Amniotic epithelial cell (primary cell): ENCODE measurements around the gene ZC3H12C.
A peak's percentile ranks its signal among the peaks of the same experiment; 100 is the strongest.

Experiments used
- DNase-seq: peaks from one replicate; pipeline ENCODE4 v3.0.0-alpha.2; 2010; ENCODE audit warnings: low read depth

ZC3H12C gene

DNA sequence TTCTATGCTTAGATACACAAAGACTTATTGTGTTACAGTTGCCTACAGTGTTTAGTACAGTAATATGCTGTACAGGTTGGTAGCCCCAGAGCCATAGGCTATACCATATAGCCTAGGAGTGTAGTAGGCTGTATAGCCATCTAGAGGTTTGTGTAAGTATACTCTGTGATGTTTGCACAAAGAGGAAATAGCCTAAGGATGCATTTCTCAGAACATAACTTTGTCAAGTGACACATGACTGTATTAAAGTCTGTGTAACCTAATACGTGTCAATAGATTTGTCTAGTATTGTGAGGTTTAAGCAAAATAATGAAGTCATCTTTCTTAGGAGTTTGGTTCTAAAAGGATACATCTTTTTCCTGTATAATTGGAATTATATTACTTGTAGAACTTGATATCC, 5.5 kb downstream of the ZC3H12C start:
- no peak for DNase-seq

GRCh38 chr11:110100476-110101240, 7.5 kb downstream of the ZC3H12C start:
- no peak for DNase-seq

GRCh38 chr11:110106713-110107274, 13.6 kb downstream of the ZC3H12C start:
- DNase-seq: no peak

DNA sequence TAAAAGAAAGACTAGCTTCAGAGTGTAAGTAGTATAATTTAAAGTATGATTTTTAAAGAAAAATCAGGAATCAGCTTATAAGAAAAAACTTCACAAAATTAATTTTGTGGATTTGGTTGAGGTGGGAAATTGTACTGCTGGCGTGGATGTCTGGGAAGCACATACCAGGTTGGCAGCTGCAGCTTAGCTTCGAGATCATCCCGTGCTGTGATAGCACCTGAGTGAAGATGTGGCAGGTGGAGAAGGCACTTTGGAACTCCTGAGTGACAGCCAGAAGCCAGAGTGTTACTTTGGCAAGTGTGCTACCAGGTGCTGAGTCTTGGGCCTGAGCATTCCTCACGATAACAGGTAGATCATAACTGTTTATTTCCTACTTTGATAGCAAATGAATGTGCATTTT, 17.7 kb downstream of the ZC3H12C start:
- no peak for DNase-seq

DNA sequence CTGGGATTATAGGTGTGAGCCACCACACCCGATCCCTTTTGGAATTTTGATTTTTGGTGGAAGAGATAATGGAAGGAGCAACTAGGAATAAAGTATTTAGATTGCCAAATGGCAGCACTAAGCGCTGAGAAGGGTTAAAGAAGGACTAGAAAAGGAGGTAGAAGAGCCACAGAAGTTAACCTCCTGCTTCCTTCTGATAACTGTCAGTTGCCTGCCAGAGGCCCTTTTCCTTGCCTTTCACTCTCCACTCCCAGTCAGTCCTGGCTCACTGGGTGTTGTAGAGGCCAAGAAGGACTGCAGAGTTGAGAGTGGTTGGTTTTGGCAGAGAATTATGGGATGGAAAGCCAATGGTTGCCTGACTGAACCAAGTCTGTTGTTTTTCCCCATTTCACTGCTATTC, 19.3 kb downstream of the ZC3H12C start:
- DNase-seq: no peak

DNA sequence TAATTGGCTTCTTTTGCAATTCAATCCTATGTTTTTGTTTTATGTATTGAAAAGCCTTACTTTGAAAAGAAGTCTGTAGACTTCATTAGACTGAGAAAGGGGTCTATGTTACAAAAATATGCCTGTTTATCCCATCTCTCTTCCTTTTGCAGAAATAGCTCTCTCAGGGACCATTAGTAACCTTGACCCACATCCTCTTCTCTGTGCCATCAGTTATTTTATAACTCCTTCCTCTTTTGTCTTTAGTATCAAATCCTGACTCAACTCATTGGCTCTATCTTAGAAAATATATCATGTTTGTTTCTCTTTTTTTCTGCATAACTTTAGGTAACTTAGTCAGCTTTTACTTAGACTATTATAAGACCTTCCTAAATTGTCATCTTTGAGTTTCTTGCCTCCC, 20.3 kb downstream of the ZC3H12C start:
- no peak for DNase-seq

DNA sequence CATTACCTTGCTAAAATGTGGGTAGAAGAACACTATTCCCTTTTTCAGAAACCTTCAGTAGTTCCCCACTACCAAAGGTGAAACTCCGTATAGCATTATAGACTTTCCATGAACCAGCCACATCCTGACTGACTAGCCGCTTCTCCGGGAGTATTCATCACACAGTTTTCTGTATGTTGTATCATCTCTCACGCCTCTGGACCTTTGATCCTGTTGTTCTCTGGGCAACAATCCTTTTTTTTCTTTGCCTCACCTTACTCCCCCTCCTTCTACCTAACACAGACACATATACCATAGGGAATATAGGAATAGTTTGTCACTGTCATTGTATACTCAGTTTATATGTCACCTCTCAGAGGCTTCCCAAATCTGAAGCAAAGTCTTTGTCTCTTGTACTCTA, 20.8 kb downstream of the ZC3H12C start:
- DNase-seq: no peak

- DNase-seq: no peak
Observed at GRCh38 chr11:110119317-110119716, 26.1 kb downstream of the ZC3H12C start.

DNA sequence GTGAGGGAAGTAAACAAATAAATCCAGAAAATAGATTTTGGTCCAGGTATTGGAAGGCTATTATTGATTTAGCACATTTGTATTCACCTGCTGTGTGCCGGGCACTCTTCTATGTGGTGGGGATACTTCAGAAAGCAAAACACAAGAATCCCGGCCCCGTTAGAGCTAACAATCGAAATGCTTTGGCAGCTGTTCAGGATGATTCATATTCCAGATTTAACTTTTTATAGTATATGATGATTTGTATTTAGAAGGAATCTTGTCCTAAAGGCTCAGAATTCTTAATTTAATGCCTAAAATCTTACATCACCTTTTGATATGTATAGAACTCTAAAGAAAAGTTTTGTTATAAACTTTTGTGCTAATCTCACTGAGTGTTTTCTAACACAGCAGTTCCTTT, 28.0 kb downstream of the ZC3H12C start:
- peak; percentile 46 for DNase-seq

DNA sequence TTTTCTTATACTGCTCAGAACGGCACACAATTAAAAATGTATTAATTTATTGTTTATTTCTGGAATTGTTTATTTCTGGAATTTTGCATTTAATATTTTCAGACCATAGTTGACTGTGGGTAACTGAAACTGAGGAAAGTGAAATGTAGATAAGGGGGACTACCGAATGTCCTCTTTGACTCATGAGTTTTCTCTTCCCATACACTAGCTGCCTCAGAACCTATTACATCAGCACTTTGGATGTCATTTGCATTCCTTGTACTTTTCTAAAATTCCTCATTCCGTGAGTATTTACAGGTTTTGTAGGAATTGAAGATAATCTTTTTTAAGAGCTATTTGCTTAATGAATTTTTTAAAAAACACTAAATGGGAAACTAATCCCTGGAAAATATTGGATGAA, 29.8 kb downstream of the ZC3H12C start:
- DNase-seq: peak; percentile 78

DNA sequence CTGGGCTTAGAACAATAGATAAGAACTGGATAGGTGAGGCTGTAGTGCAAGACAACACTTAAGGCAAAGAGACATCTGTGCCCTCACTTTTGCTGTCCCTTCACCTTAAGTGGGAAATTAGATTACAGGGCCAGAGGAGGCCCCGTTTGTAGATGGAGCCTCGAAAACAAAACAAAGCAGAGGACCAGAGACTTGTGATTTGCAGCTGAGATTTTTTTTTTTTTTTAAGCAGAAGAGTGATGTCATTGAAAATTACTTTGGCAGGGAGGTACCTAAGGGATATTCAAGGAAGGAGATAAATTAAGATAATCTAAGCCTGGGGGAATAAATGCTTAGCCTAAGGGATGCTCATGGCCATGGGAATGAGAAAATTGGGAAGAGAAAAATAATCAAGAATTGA, 31.4 kb downstream of the ZC3H12C start:
- DNase-seq: no peak

GRCh38 chr11:110125632-110126031, 32.4 kb downstream of the ZC3H12C start:
- peak; percentile 98 for DNase-seq

GRCh38 chr11:110126936-110127335, 33.7 kb downstream of the ZC3H12C start:
- DNase-seq: peak; percentile 64

DNA sequence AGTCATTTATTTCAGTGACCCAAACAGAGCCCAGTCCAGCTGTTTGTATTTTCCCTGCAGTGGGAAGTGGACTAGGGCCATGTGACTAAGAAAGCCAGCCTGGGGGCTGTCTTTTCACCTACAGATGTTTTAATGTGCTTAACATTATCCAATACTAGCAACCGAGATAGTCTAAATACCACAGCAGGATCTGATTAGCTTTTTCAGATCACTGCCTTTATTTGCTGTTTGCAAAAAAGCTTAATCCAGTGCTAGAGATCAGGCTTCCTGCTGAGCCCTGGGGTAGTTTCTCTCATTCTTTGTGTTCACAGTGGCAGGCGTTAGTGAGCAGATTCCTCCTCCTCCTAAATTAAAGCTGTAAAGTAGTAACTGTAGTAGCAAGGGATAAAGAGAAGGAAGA, 35.0 kb downstream of the ZC3H12C start:
- no peak for DNase-seq

DNA sequence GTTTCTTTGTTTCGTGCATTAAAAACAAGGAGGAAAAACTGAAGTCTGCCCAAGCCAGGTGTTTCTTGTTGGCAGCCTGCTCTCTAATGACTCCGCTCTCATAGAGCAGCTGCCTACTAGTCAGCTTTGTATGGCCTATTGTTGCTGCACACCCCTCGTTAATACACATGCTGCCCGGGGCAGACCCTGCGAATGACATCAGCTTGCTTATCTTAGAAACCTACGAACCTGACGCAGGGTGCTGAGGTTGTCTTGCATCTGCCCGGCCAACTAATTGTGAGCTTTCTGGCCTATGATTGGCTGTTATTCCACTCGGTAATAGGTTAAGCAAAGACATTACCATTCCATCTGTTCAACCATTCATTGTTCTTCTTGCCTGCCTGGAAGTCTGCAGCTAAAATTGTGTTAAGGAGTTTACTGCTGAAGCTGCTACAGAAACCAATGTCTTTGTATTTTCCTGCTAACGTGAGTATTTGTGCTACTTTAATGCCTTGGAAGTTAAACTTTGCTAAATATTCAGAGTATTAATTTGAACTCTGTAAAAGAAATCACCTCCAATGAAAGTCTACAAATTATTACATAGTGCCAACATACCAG, 37.5 kb downstream of the ZC3H12C start:
- DNase-seq: no peak

DNA sequence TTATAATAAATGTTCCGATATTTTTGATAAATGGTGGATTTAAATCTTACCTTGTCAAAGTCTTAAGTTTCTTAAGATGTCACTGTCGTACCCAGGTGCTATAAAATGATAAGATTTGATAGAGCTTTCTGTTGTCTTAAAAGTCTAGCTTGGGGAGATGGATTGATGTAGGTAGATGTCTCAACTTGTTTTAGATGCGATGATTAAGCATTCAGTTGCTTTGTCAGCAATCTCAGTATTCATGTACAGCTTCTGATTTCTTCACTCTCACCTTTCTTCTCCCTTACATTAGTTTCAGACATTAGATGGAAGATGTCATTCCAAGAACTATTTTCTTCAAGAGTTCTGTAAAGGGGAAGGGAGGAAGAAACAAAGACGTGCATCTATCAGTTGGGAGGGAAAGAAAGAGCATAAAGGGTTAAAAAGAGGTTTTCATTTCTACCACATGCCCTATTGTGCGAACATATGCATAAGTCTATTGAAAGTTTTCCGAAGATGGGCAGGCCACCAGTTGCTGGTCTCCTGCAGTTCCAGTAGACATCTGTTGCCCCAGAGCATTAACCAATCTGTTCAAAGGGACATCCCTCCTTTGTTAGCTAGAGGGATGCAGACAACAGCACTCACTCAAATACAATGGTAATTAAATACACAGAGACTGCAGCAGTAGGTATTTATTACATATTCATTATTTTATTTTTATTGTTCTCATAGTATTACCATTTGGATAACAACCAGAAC, 38.4 kb downstream of the ZC3H12C start:
- DNase-seq: no peak

GRCh38 chr11:110133160-110133559, 40.0 kb downstream of the ZC3H12C start:
- DNase-seq: no peak

- DNase-seq: no peak
Observed at GRCh38 chr11:110134110-110134509, 40.9 kb downstream of the ZC3H12C start.

DNA sequence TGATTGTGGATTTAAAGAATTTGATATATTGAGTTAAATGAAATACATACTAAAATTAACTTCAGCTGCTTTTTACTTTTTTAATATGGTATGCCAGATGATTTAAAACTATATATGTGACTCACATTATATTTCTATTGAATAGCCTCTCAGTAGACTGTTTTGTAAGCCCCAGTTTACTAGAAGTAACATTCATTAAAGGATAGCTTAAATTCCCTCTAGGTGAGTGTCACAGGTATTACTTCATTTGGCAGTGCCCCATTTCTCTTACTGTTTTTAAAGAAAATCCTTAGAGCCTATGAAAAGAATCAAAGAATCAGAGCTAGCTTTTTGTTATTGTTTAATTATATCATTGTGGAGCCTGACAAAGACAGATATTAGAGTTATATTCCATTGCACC, 48.6 kb downstream of the ZC3H12C start:
- DNase-seq: no peak

DNA sequence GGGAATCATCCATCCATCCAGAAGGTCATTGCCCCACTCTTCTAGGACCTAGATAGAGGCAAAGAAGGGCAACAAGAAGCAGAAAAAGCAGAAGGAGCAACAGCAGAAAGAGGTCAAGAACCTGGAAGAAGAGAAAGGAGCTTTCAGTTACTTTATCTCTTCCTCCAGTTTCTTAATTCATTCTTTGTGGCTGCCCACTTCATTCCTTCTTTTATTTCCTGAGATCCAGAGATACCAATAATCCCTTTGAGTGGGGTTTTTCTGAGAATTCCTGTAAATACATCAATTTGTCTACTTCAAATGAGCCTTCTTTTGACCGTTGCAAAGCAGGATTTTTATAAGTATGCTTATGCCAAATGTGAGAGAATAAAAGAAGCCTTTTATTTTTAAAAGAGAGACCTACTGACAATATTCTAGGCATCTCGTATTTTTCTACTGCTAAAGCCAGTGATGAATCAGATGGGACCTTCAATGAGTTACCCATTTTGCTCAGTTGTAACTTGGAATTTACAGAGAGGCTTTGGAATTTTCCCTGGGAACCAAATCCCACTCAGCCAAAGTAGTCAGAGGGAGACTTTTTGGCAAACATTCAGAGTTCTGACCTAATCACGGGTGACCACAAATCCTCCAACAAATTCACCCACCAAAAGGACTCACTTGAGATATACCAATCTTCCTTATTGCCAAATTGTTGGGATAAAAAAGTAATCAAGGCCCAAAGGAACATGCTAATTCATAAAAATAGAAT, 54.9 kb downstream of the ZC3H12C start:
- peak; percentile 96 for DNase-seq

GRCh38 chr11:110148775-110149744, 55.9 kb downstream of the ZC3H12C start:
- peak; percentile 87 for DNase-seq
